Parathyroid adenoma (tissue), 2 donors: ENCODE data around the gene OBSCN.

Source experiments
- H2AFZ ChIP-seq: fragments of 300-600 bp; sonication (generic); one replicate; pipeline ENCODE4 v1.7.0; 2017; ENCODE audit warnings: antibody characterized with exemption, mild to moderate bottlenecking
- H3K27ac ChIP-seq: fragments of 300-600 bp; sonication (generic); one replicate; pipeline ENCODE4 v1.7.0; 2017
- H3K27me3 ChIP-seq: fragments of 300-600 bp; sonication (generic); one replicate; pipeline ENCODE4 v1.7.0; 2017; ENCODE audit warnings: low read length; ENCODE audit not compliant: control insufficient read depth, insufficient read depth
- H3K36me3 ChIP-seq: fragments of 300-600 bp; sonication (generic); one replicate; pipeline ENCODE4 v1.7.0; 2017; ENCODE audit warnings: low read length; ENCODE audit not compliant: control insufficient read depth, insufficient read depth
- H3K4me1 ChIP-seq: fragments of 300-600 bp; sonication (generic); one replicate; pipeline ENCODE4 v1.7.0; 2017; ENCODE audit warnings: control low read depth
- H3K4me2 ChIP-seq: fragments of 300-600 bp; sonication (generic); one replicate; pipeline ENCODE4 v1.7.0; 2017; ENCODE audit warnings: low read length
- H3K4me3 ChIP-seq: fragments of 300-600 bp; sonication (generic); one replicate; pipeline ENCODE4 v1.7.0; 2017; ENCODE audit warnings: low read depth, low read length
- H3K79me2 ChIP-seq: fragments of 300-600 bp; sonication (generic); one replicate; pipeline ENCODE4 v1.7.0; 2017; ENCODE audit warnings: control low read depth
- H3K9ac ChIP-seq: fragments of 300-600 bp; sonication (generic); one replicate; pipeline ENCODE4 v1.7.0; 2017; ENCODE audit warnings: mild to moderate bottlenecking
- H3K9me3 ChIP-seq: fragments of 300-600 bp; sonication (generic); one replicate; pipeline ENCODE4 v1.7.0; 2017; ENCODE audit warnings: low read length; ENCODE audit not compliant: control insufficient read depth
- CTCF ChIP-seq: fragments of 300-600 bp; sonication (generic); IDR thresholded peaks from one replicate; pipeline ENCODE4 v1.7.0; 2017; ENCODE audit warnings: antibody characterized with exemption, mild to moderate bottlenecking
- donor health status: primary hyperparathyroidism.

OBSCN gene

GRCh38 chr1:228210076-228210651, 2.3 kb downstream of the OBSCN start:
- Histone ChIP-seq H3K4me1 (peaks cover 3% of the 10 kb centered on the region), H3K27ac (no peak overlapping the region), H3K79me2 (no peaks in the 10 kb centered on the region), H3K9me3 (no peaks in the 10 kb centered on the region), H2AFZ (no peak overlapping the region), H3K27me3 (no peaks in the 10 kb centered on the region), H3K4me2 (no peak overlapping the region), H3K36me3 (no peaks in the 10 kb centered on the region), H3K4me3 (no peak overlapping the region), H3K9ac (no peak overlapping the region)
- TF ChIP-seq CTCF: no peak

GRCh38 chr1:228210712-228211530, 3.1 kb downstream of the OBSCN start:
- no peak overlapping the region for H3K27ac ChIP-seq
- no peak overlapping the region for H3K9ac ChIP-seq
- H3K79me2 ChIP-seq: no peaks in the 10 kb centered on the region
- no peak overlapping the region for H3K4me3 ChIP-seq
- TF ChIP-seq CTCF: no peak
- H3K4me1 ChIP-seq: peaks cover 3% of the 10 kb centered on the region
- no peaks in the 10 kb centered on the region for H3K36me3 ChIP-seq
- H2AFZ ChIP-seq: no peak overlapping the region
- no peak overlapping the region for H3K4me2 ChIP-seq
- H3K9me3 ChIP-seq: no peaks in the 10 kb centered on the region
- H3K27me3 ChIP-seq: no peaks in the 10 kb centered on the region

GRCh38 chr1:228211531-228212414, 3.9 kb downstream of the OBSCN start:
- Histone ChIP-seq H3K9me3 (no peaks in the 10 kb centered on the region), H3K79me2 (no peaks in the 10 kb centered on the region), H3K4me3 (no peak overlapping the region), H2AFZ (no peak overlapping the region), H3K4me2 (no peak overlapping the region), H3K36me3 (no peaks in the 10 kb centered on the region), H3K27ac (no peak overlapping the region), H3K27me3 (no peaks in the 10 kb centered on the region), H3K4me1 (no peaks in the 10 kb centered on the region), H3K9ac (no peak overlapping the region)
- no peak for TF ChIP-seq CTCF

GRCh38 chr1:228212415-228212965, 4.6 kb downstream of the OBSCN start:
- no peaks in the 10 kb centered on the region for H3K9me3 ChIP-seq
- no peak for TF ChIP-seq CTCF
- H3K27ac ChIP-seq: no peak overlapping the region
- H3K27me3 ChIP-seq: no peaks in the 10 kb centered on the region
- no peaks in the 10 kb centered on the region for H3K4me1 ChIP-seq
- H3K9ac ChIP-seq: no peak overlapping the region
- H3K4me2 ChIP-seq: no peak overlapping the region
- H3K36me3 ChIP-seq: no peaks in the 10 kb centered on the region
- H3K4me3 ChIP-seq: no peak overlapping the region
- H2AFZ ChIP-seq: no peak overlapping the region
- no peaks in the 10 kb centered on the region for H3K79me2 ChIP-seq
